ENCODE data around the gene GJA1.
"Not testable (repeated sequence)": the region's sequence is repeated elsewhere in the genome, so short reads cannot be mapped to it uniquely, and the experiment has no call there.

Gene GJA1

DNA sequence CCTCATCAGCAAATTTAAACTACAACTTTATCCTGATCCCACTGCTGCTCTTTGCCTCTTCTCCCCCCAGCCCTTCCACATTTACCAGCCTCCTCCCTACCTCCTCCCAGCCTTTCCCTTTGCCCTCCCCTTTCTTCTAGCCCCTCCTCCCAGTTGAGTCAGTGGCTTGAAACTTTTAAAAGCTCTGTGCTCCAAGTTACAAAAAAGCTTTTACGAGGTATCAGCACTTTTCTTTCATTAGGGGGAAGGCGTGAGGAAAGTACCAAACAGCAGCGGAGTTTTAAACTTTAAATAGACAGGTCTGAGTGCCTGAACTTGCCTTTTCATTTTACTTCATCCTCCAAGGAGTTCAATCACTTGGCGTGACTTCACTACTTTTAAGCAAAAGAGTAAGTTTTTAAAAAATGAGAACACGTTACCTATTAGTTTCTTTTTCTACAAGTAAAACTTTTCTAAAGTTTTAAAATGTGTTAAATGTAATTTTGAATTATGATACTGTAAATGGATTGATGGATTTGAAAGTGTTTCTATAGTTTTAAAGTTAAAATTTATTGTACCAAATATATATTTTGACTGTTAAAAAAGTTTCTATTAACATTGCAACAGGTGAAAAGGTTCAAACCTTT, at the start of gene GJA1:
TSS of gene GJA1 (plus strand) at position 203 of the 626 bp plus-strand sequence. CDS start 11,202 bp downstream, outside the sequence.
- DNase-seq (ENCODE audit: insufficient read length, low spot score) (peak; percentile 31), FAIRE-seq (no peak)

DNA sequence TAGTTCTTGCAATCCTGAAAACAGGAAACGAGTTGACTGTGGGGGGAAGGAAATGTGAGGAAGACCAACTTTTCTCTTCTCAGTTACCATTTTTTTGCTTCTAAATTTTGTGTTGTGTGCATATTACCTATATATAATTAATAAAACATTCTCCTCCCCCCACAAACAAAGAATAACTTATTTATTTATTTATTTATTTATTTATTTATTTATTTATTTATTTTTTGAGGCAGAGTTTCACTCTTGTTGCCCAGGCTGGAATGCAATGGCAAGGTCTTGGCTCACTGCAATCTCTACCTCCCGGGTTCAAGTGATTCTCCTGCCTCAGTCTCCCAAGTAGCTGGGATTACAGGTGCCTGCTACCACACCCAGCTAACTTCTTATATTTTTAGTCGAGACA, 48.9 kb upstream of the GJA1 start:
- not testable (repeated sequence) for DNase-seq (ENCODE audit: insufficient read length, low spot score); FAIRE-seq

DNA sequence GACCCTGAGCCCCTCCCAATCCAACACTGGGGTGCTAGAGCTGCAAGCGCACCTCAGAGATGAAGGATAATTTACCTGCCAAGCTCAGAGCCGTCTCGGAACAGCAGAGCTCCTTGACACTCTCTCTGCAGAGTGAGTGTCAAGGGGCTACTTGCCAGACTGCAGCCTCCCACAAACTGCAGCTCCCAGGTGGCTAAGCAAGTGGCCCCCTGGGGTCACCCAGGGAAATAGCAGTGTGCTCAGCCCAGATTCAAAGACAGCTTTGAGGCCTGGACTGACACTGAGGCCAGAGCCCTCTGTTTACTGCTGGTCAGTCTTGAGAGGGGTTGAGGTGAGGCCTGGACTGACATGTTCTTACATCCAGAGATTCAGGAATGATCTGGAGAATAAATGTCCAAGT, 46.0 kb upstream of the GJA1 start:
- FAIRE-seq: no peak

DNA sequence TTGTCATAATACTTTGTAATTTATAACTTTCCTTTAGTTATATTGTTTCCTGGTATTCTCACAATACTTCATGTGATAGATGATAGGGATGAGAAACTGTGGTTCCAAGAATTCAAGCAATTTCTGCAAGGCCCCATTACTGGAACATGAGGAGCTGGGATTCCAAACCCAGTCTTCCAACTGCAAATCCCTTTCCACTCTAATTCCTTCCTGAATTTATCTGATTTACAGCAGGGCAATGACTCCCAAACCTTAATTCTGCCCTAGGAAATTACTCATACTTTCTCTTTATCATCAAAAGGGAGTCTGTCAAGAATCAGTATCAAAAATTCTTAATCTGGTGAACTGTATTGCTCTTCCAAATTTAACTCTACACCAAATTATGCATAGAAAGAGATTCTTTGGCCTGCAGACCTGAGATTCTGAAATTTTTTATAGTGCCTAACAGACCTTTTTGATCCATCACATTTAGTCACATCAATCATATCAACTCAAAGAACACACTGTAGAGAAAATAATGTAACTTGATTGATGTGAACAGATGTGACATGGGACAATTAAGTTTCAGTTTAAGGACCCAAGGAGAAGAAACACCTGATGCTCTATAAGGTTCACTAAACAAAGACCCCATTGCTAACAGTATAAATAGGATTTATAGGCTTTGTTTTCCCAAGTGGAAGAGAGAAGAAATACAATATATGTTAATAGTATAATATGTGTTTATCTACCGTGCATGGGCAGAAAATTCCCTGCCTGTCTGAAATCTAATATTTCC, 41.5 kb upstream of the GJA1 start:
- no peak for DNase-seq (ENCODE audit: insufficient read length, low spot score)
- FAIRE-seq: no peak

More for the DNA sequence above, 46.0 kb upstream of the GJA1 start:
- DNase-seq (ENCODE audit: insufficient read length, low spot score): no peak

DNA sequence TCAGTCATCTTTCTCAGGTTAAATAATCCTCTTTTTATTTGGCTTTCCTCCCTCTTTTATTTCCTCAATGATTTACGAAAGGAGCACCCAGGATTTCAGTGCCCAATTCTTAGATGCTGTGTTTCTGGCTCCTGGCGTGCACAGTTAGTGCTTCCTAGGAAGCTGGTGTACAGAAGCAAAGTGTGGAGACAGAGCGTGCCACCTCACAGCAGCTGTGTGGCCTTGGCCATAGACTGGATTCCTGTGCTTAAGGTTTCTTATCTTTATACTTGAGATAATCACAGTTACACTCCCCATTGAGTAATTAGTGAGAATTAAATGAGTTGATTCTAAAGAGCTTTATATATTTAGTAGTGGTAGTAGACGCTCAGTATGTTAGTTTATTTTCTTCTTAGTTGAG, 39.7 kb upstream of the GJA1 start:
- DNase-seq (ENCODE audit: insufficient read length, low spot score): no peak
- no peak for FAIRE-seq

DNA sequence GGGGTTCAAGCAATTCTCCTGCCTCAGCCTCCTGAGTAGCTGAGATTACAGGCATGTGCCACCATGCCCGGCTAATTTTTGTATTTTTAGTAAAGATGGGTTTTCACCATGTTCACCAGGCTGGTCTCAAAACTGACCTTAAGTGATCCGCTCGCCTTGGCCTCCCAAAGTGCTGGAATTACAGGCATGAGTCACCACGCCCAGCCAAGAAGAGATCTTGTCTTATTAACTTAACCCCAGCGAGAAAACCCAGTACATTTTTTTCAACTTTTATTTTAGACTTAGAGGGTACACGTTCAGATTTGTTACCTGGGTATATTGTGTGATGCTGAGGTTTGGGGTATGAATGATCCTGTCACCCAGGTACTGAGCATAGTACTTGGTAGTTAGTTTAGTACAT, 38.3 kb upstream of the GJA1 start:
- not testable (repeated sequence) for DNase-seq (ENCODE audit: insufficient read length, low spot score); FAIRE-seq

DNA sequence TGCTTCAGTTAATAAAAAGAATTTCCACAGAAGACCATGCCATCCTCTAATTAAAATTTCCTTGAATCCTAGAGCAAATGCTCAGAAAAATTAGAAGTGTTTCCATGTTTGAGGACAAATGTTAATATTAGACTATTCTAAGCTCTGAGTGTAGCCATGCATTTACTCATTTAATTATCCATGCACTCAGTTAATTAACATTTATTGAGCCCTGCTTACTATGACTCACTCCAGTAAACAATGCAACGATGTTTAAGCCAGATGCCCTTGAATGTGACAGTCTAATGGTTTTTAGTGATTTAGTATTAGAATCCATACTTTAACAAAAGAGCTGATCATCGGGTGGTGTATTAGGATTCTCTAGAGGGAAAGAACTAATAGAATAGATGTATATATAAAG, 37.3 kb upstream of the GJA1 start:
- no peak for DNase-seq (ENCODE audit: insufficient read length, low spot score)
- FAIRE-seq: no peak

DNA sequence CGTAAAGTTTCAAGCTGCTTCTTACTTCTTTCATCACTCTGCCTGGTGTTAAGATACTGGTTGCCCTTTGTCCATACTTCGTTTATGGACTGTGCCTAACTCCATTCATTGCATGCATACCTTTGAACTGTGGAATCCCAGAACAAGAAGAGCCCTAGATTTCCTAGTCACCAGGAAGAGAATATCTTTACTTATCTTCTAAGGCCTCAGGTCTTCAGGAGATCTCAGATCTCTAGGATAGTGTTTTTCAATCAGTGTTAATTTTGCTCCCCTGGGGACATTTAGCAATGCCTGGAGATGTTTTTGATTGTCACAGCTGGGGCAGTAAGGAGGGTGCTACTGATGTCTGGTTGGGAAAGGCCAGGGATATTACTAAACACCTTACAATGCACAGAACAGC, 35.5 kb upstream of the GJA1 start:
- FAIRE-seq (peak; percentile 46), DNase-seq (ENCODE audit: insufficient read length, low spot score) (no peak)

DNA sequence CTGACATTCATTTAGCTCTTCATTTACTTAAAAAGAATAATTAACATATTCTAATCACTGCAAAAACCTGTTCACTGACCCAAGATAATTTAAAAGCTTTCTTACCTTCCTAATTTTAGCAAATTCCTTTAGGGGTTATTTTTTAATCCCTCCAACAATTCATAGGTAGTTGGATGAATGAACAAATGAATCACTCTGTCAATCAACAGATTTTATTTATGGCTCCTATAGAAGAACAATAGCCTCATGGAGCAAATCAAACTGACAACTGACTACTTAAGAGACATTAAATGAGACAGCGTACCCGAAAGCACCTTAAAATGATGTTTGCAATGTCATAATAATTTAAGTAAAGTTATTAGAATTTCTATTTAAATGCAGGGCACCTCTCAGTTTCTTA, 31.5 kb upstream of the GJA1 start:
- no peak for DNase-seq (ENCODE audit: insufficient read length, low spot score)

DNA sequence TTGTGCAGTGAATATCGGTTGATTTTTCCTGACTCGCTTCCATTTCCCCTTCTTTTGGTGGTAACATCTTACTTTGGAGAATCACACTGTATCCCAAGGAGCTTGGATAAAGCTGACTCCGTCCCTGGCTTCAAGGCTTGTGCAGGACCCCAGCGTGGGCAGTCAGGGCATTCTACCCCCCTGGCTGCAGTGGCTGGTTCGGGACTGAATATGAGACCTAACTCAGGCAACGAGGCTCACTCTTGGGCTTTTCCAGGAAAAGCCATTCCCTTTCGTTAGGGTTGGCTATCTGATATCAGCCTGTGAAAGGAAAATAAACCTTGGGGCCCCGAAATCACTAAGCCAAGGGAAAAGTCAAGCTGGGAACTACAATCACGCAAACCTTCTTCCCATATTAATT, 30.1 kb upstream of the GJA1 start:
- no peak for DNase-seq (ENCODE audit: insufficient read length, low spot score)
- no peak for FAIRE-seq

More for the DNA sequence above, 31.5 kb upstream of the GJA1 start:
- no peak for FAIRE-seq

DNA sequence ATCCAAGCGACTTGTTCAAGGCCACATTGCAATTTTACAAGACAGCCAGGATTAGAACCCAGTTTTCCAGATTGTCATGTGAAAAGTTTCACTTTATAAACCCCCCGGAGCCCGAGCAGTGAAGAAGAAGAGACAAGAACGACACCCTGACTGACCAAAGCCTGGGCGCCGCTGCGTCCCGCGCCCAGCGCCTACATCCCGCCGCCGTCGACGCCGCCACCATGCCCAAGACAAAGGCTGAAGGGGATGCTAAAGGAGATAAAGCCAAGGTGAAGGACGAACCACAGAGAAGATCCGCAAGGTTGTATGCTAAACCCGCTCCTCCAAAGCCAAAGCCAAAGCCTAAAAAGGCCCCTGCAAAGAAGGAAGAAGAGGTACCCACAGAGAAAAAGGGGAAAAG, 27.1 kb upstream of the GJA1 start:
- no peak for FAIRE-seq
- DNase-seq (ENCODE audit: insufficient read length, low spot score): no peak

DNA sequence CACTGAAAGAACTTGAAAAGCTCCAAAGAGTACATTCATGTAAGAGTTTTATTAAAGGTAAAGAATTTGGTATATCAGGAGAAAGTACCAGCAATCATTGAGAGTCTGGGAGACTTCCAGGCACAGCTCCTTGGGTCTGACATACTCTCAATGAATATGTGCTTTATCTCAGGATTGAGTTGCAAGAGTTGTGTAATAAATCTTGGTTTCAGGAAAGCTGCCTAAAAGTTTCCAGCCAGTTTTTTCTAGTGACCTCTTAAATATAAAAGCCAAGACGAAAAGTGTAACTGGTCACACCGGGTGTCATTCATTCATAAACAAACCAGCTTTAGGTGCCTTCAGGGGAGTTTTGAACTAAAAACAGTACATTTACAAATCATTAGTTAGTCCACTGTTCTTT, 21.6 kb upstream of the GJA1 start:
- FAIRE-seq: no peak
- DNase-seq (ENCODE audit: insufficient read length, low spot score): no peak

DNA sequence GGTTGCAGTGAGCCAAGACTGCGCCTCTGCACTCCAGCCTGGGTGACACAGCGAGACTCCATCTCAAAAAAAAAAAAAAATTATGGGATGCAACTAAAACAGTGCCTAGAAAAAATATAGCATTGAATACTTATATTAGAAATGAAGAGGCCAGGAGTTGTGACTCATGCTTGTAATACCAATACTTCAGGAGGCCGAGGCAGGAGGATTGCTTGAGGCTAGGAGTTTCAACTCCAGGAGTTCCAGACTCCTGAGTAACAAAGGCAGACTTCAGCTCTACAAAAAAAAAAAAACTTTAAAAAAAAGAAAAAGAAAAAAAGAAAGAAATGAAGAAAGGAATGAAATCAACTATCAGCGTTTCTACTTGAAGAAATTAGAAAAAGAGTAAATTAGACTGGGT, 17.1 kb upstream of the GJA1 start:
- FAIRE-seq: no peak
- no peak for DNase-seq (ENCODE audit: insufficient read length, low spot score)

DNA sequence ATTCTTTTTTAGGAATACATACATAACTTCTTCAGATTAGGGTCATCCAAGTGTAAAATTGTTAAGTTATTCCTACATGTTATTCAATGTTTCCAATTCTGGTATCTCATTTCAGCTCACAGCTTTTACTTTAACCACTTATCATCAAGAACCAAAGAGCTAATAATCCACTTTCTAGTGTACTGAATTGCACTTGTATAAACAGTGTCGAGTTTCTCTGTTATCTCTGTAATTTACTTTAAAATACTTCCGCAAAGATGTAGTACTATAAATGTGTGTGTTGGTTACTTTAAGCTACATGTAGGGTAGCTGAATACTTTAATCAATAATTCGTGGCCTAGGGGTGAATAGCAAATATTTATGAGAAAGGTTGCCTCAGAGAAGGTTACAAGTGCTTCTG, 8.8 kb upstream of the GJA1 start:
- DNase-seq (ENCODE audit: insufficient read length, low spot score) (no peak), FAIRE-seq (no peak)

DNA sequence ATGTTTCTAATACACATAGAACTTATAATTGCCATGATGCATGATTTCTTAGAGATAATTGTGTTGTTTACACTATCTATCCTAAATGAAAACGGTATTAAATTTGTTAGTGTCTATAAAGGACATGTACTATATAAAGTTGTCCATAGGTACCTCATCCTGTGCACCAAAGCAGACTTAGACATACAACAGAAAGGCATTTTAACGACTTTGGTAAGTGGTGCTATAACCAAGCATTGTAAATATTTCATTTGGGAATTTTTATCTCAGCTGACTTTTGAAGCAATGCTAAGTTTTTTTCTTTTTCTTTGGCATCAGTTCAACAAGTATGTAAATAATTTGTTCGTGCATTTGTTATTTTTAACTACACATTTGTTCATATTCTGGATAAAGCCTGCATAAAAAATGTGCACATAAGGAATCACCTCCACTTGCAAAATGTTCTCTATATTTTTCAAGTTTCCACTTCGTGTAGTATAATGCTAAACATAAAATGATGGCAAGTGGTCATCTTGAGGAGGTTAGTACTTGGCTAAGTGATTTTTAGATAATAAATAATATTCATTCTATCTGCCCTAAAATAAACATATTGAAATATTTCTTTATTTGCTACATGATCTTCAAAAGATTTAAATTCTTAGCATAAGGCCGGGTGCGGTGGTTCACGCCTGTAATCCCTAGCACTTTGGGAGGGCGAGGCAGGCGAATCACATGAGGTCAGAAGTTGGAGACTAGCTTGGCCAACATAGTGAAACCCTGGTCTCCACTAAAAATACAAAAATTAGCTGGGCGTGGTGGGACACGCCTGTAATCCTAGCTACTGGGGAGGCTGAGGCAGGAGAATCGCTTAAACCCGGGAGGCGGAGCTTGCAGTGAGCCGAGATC, 6.3 kb upstream of the GJA1 start:
- FAIRE-seq: no peak
- DNase-seq (ENCODE audit: insufficient read length, low spot score): no peak

DNA sequence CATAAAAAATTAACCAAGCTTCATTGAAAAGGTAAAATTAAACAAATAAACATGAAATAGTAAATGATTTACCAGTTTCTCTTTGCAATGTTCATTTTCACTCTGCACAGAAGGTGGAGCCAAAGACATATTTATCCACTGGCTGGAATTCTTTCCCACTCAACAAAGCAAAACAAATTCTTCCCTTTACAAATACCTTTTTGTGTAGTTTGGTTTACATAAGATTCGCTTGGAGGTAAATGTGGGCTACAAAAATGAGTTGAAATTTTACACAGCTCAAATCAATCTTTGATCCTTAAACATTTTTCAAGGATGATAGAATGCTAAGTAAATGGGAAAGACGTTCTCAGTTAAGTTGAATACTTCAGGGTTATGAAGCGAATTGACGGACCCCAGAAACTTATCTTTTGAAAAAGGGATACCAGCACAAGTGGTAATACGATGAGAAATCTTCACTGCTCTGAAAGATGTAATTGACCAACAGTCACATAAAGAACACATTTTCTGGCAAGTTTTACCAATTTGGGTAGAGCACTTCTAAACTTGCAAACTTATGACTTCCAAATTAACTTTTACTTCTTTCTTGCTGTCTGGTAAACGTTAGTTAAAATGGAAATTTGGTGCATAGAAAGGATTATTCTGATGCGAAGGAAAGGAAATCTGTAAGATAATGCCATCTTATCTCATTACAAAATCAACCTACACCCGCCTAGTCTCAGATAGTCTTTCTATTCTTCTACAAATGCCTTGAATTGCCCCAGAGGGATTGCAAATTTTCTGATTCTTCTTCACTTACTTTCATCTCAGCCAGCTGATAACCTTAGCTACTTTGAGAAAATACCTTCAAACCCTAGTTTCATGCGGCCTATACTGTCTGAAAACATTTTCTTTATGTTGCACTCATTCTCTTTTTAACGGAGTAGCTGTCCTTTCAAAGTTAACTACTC, 4.7 kb upstream of the GJA1 start:
- DNase-seq (ENCODE audit: insufficient read length, low spot score) (peak; percentile 53), FAIRE-seq (no peak)

DNA sequence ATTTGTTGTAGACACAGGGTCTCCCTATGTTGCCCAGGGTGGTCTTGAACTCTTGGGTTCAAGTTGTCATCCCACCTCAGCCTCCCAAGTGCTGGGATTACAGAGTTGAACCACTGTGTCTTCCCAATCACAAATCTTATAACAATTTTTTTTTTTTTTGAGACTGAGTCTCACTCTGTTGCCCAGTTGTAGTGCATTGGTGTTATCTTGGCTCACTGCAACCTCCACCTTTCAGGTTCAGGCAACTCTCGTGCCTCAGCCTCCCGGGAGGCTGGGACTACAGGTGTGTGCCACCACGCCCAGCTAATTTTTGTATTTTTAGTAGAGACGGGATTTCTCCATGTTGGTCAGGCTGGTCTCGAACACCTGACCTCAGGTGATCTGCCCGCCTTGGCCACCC, 3.7 kb upstream of the GJA1 start:
- not testable (repeated sequence) for FAIRE-seq; DNase-seq (ENCODE audit: insufficient read length, low spot score)

DNA sequence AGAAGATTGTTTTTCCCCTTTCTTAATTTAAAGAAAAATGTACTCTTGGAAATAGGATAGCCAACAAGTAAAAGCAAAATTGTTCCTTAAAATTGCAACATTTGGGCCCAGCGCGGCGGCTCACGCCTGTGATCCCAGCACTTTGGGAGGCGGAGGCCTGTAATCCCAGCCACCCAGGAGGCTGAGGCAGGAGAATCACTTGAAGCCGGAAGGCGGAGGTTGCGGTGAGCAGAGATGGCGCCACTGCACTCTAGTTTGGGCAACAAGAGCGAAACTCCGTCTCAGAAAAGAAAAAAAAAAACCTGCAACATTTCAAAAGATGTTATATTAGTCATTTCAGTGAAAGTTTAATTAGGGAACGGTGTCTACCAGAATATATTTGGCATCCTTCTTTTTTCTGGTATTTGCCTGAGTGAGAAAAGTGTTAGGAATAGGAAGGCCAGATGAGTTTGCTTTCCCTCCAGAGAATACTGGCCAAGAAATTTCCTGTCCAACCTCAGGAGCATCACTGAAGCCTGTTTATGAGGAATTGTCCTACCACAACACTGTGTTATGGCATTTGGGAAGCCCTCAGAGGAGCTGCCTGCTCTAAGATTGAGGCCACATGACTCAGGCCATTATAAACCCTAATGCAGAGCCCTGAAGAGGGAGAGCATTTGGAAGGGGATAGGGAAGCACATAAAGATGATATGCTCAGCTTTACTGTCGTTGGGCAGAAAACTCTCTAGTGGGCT, 1.2 kb upstream of the GJA1 start:
- no peak for DNase-seq (ENCODE audit: insufficient read length, low spot score)
- FAIRE-seq: no peak

DNA sequence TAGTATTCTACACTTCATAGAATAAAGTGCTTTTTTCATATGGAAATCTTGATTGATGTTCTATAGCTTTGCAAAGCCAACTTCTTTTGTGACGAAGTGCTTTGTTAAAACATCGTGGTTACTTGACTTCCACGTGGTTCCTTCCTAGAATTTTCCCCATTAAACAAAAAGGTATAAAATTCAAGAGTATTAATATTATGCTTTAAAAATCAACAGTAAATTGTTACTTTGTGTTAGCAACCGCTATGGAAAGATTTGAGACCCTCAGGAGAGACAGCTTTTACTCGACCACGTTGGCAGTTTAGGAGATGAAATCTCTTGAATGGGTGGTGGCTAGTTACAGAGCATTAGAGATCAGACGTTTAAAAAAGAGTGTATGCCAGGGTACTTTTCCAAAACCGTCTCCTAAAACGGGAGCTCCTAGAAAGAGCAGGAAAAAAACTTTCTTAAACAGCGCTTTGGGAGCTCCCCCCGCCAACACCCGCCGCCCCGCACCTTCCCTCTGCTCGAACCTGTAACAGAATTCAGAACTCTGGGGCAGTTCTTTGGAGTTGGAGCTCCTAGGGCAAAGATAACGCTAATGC, 920 bp downstream of the GJA1 start:
- DNase-seq (ENCODE audit: insufficient read length, low spot score) (no peak), FAIRE-seq (no peak)
